Loucy (cell line): ENCODE results near the gene FOXC2.

Source experiments
- H2AFZ ChIP-seq: fragments of 200-600 bp; sonication (generic); 2 replicates; pipeline ENCODE4 v1.6.0; 2016; ENCODE audit warnings: antibody characterized with exemption, mild to moderate bottlenecking, low read length, moderate library complexity
- H3F3A ChIP-seq: fragments of 200-600 bp; 2 replicates; pipeline ENCODE4 v1.6.0; 2016; ENCODE audit warnings: antibody characterized with exemption, low read depth, mild to moderate bottlenecking
- H3K27me3 ChIP-seq: fragments of 200-600 bp; sonication (generic); 2 replicates; pipeline ENCODE4 v1.6.1; 2014; ENCODE audit warnings: low read length, mild to moderate bottlenecking; ENCODE audit not compliant: insufficient read depth, poor library complexity, severe bottlenecking
- H3K36me3 ChIP-seq: fragments of 200-600 bp; sonication (generic); 2 replicates; pipeline ENCODE4 v1.6.1; 2016; ENCODE audit warnings: low read length; ENCODE audit not compliant: insufficient read depth
- H3K4me1 ChIP-seq: fragments of 200-600 bp; sonication (generic); 2 replicates; pipeline ENCODE4 v1.5.1; 2014; ENCODE audit warnings: low read length, mild to moderate bottlenecking; ENCODE audit not compliant: insufficient read depth, poor library complexity, severe bottlenecking
- H3K4me2 ChIP-seq: fragments of 200-600 bp; sonication (generic); 2 replicates; pipeline ENCODE4 v1.6.0; 2014; ENCODE audit warnings: antibody characterized with exemption, low read length, low read depth, mild to moderate bottlenecking; ENCODE audit not compliant: poor library complexity, severe bottlenecking
- H3K4me3 ChIP-seq: fragments of 200-600 bp; sonication (generic); 2 replicates; pipeline ENCODE4 v1.5.1; 2014; ENCODE audit warnings: low read length, mild to moderate bottlenecking, mixed read lengths; ENCODE audit not compliant: poor library complexity, severe bottlenecking
- H3K79me2 ChIP-seq: fragments of 200-600 bp; sonication (generic); 2 replicates; pipeline ENCODE4 v1.6.1; 2014; ENCODE audit warnings: low read length; ENCODE audit not compliant: insufficient read depth
- H3K9ac ChIP-seq: fragments of 200-600 bp; sonication (generic); 2 replicates; pipeline ENCODE4 v1.6.0; 2014; ENCODE audit warnings: mild to moderate bottlenecking, low read depth, low read length, moderate library complexity; ENCODE audit not compliant: poor library complexity, severe bottlenecking
- H3K9me2 ChIP-seq: fragments of 200-600 bp; sonication (generic); replicated peaks from 2 replicates; pipeline ENCODE4 v1.6.1; 2016; ENCODE audit warnings: low read depth, low read length, mixed read lengths
- H3K9me3 ChIP-seq: fragments of 200-600 bp; sonication (generic); 2 replicates; pipeline ENCODE4 v1.6.1; 2014; ENCODE audit warnings: mild to moderate bottlenecking, antibody characterized with exemption, low read length, low read depth; ENCODE audit not compliant: insufficient read depth
- H4K20me1 ChIP-seq: fragments of 200-600 bp; sonication (generic); 2 replicates; pipeline ENCODE4 v1.6.0; 2014; ENCODE audit warnings: antibody characterized with exemption, low read length, mild to moderate bottlenecking; ENCODE audit not compliant: insufficient read depth, poor library complexity, severe bottlenecking
- EZH2phosphoT487 ChIP-seq: fragments of 200-600 bp; IDR thresholded peaks from 2 replicates; pipeline ENCODE4 v1.6.1; 2018; ENCODE audit warnings: antibody characterized with exemption, mild to moderate bottlenecking, moderate library complexity, borderline replicate concordance
- TF ChIP-seq, protein P1 (sequence below): fragments of 200-600 bp; sonication (generic); conservative IDR thresholded peaks from 2 replicates; pipeline ENCODE4 v1.5.1; 2014; ENCODE audit warnings: mild to moderate bottlenecking, antibody characterized with exemption, low read length

Gene FOXC2

DNA sequence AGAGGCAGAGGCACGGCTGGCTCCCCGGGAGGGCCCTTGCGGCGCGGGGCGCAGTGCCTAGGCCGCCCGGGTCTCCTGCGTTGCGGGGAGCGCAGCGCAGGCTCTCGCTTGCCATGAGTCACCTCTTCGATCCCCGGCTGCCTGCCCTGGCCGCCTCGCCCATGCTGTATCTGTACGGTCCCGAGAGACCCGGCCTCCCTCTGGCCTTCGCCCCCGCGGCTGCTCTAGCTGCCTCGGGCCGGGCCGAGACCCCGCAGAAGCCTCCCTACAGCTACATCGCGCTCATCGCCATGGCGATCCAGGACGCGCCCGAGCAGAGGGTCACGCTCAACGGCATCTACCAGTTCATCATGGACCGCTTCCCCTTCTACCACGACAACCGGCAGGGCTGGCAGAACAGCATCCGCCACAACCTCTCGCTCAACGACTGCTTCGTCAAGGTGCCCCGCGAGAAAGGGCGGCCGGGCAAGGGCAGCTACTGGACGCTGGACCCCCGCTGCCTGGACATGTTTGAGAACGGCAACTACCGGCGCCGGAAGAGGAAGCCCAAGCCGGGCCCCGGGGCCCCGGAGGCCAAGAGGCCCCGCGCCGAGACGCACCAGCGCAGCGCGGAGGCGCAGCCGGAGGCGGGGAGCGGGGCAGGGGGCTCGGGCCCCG lies 12.1 kb downstream of the FOXC2 start:
- Histone ChIP-seq H4K20me1 (no peaks in the 10 kb centered on the region), H3K9ac (no peak overlapping the region), H3K4me2 (no peak overlapping the region), H3K9me2 (no peaks in the 10 kb centered on the region), H3K79me2 (no peaks in the 10 kb centered on the region), H3K36me3 (no peaks in the 10 kb centered on the region), H3K4me3 (no peak overlapping the region), H3K4me1 (no peaks in the 10 kb centered on the region), H3K27me3 (no peaks in the 10 kb centered on the region), H3K9me3 (no peaks in the 10 kb centered on the region), H2AFZ (no peak overlapping the region), H3F3A (no peaks in the 10 kb centered on the region)
- TF ChIP-seq, protein P1, sequence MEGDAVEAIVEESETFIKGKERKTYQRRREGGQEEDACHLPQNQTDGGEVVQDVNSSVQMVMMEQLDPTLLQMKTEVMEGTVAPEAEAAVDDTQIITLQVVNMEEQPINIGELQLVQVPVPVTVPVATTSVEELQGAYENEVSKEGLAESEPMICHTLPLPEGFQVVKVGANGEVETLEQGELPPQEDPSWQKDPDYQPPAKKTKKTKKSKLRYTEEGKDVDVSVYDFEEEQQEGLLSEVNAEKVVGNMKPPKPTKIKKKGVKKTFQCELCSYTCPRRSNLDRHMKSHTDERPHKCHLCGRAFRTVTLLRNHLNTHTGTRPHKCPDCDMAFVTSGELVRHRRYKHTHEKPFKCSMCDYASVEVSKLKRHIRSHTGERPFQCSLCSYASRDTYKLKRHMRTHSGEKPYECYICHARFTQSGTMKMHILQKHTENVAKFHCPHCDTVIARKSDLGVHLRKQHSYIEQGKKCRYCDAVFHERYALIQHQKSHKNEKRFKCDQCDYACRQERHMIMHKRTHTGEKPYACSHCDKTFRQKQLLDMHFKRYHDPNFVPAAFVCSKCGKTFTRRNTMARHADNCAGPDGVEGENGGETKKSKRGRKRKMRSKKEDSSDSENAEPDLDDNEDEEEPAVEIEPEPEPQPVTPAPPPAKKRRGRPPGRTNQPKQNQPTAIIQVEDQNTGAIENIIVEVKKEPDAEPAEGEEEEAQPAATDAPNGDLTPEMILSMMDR = no peak
- TF ChIP-seq EZH2phosphoT487 = no peak

DNA sequence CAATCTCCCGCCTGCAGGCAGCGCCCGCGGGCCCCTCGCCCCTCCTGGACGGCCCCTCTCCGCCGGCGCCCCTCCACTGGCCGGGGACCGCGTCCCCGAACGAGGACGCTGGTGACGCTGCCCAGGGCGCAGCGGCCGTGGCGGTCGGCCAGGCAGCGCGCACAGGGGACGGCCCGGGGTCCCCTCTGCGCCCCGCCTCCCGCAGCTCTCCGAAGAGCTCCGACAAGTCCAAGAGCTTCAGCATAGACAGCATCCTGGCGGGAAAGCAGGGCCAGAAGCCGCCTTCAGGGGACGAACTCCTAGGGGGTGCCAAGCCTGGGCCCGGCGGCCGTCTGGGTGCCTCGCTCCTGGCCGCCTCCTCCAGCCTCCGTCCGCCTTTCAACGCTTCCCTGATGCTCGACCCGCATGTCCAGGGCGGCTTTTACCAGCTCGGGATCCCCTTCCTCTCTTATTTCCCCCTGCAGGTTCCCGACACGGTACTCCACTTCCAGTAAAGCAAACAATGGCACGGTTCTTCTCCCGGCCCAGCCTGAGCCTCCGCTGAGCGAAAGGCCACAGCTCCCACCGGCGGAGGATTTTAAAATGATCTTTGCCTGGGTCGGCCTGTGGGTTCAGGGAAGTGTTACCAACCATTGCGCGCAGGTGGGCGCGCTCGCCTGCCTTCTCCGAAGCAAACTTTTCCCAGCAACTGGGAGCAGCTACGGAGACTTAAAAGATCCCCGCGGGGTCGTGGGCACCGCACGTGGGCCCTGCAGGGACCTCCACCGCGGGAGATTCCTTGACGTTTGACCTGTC lies 12.8 kb downstream of the FOXC2 start:
- Histone ChIP-seq H3K79me2 (no peaks in the 10 kb centered on the region), H3K9me2 (no peaks in the 10 kb centered on the region), H3K9ac (no peak overlapping the region), H3K36me3 (no peaks in the 10 kb centered on the region), H3K4me2 (no peak overlapping the region), H3K9me3 (no peaks in the 10 kb centered on the region), H3K27me3 (no peaks in the 10 kb centered on the region), H3F3A (no peaks in the 10 kb centered on the region), H3K4me1 (no peaks in the 10 kb centered on the region), H4K20me1 (no peaks in the 10 kb centered on the region), H3K4me3 (no peak overlapping the region), H2AFZ (no peak overlapping the region)
- TF ChIP-seq, protein P1 = no peak
- TF ChIP-seq EZH2phosphoT487 = no peak

DNA sequence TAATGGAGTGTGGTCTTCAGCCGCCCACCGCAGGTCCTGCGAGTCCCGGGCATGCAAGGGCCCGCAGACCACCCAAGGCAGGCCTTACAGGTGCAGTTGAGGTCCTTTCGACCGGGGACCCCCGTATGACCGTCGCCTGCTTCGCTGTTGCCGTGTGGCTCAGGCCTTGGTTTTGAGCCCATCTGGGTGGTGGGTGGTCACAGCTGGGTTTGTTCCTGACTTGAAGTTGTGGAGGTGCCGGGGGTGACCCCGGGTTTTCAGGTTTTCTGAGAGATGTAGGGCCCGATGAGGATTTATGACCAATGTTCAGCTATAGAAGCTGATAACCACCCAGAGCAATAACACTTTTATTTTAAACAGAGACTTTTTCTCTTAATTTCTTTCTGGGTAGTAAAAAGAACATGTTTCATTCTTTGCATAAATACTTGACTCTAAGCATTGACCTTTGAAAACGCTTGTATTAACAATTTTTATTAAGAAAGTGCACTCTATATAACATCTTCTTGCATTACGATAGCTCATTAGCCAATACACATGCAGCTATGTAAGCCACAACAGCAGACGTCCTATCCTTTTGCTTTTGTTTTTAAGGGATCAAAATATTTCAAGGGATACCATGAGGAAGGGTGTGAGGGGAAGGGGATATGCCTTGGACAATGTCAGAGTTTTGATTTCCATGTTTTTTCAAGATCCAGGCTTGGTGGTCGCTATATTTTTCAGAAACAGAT lies 13.6 kb downstream of the FOXC2 start:
- Histone ChIP-seq H2AFZ (no peak overlapping the region), H3K4me1 (no peaks in the 10 kb centered on the region), H3K27me3 (no peaks in the 10 kb centered on the region), H3K9ac (no peak overlapping the region), H3K4me2 (no peak overlapping the region), H4K20me1 (no peaks in the 10 kb centered on the region), H3K4me3 (no peak overlapping the region), H3K9me2 (no peaks in the 10 kb centered on the region), H3F3A (no peaks in the 10 kb centered on the region), H3K79me2 (no peaks in the 10 kb centered on the region), H3K36me3 (no peaks in the 10 kb centered on the region), H3K9me3 (no peaks in the 10 kb centered on the region)
- TF ChIP-seq, protein P1 = no peak
- no peak for TF ChIP-seq EZH2phosphoT487
